ENCODE results near the gene VIL1. TPM values are rescaled to one million over a fixed set of nuclear protein-coding genes. Genes with fewer than 3 reads are reported as not detected.

VIL1 gene
- total RNA-seq (not detected), polyA plus RNA-seq (under 1 TPM in 2 of 3 donors, not detected in 1; 0.03 to 0.05 TPM), total RNA-seq (0 to 0.17 (median 0) reads per million in 6 experiments)

GRCh38 chr2:218418717-218419458, at the start of gene VIL1:
Gene VIL1 (plus strand): TSS chr2:218419123. CDS start chr2:218423779, 4,656 bp downstream.
- H3K27me3 Mint-ChIP-seq: no peaks in the 10 kb centered on the region
- H3K4me3 Mint-ChIP-seq: no peak within 1 kb of the TSS
- peaks cover 0 to 4% (median 0%) of the 10 kb centered on the region in 4 donors for H3K4me1 Mint-ChIP-seq
- H3K27ac Mint-ChIP-seq: peak within 1 kb of the TSS in 1 of 10 donors; percentile 40
- no peaks in the 10 kb centered on the region for H3K36me3 Mint-ChIP-seq
- peak in 1 of 10 donors; percentile 53 for DNase-seq
- H3K9me3 Mint-ChIP-seq: no peaks in the 10 kb centered on the region
- POLR2A ChIA-PET: no interaction called here
- ATAC-seq: no peak

- H3K27me3 Mint-ChIP-seq: no peaks in the 10 kb centered on the region
- H3K36me3 Mint-ChIP-seq: no peaks in the 10 kb centered on the region
- ATAC-seq (peak in 1 of 2 donors; percentile 36), DNase-seq (peak in 1 of 10 donors; percentile 4)
- H3K4me3 Mint-ChIP-seq: peak overlapping the region in 6 of 10 donors; percentile 44 to 86 (median 80)
- peaks cover 0 to 2% (median 0%) of the 10 kb centered on the region in 9 donors for H3K9me3 Mint-ChIP-seq
- peak overlapping the region in 9 of 10 donors; percentile 57 to 93 (median 88) for H3K27ac Mint-ChIP-seq
- peaks cover 10 to 52% (median 39%) of the 10 kb centered on the region in 4 donors for H3K4me1 Mint-ChIP-seq
- POLR2A ChIA-PET: interaction anchor here (0.8 to 1.6 kb wide), 9 partner anchors 8 to 153 kb away, joined by 3 to 6 read pairs (median 4); partner anchors contain the start of gene CTDSP1
Observed at GRCh38 chr2:218369330-218369729, 49.6 kb upstream of the VIL1 start.

GRCh38 chr2:218370410-218371063, 48.4 kb upstream of the VIL1 start:
- ATAC-seq (no peak), DNase-seq (peak in 1 of 10 donors; percentile 27)
- Mint-ChIP-seq H3K27ac (peak overlapping the region in 9 of 10 donors; percentile 51 to 93 (median 66)), H3K9me3 (peaks cover 0 to 2% (median 0%) of the 10 kb centered on the region in 9 donors), H3K4me3 (no peak overlapping the region), H3K27me3 (no peaks in the 10 kb centered on the region), H3K36me3 (no peaks in the 10 kb centered on the region), H3K4me1 (peaks cover 10 to 48% (median 38%) of the 10 kb centered on the region in 4 donors)
- POLR2A ChIA-PET: interaction anchor here (0.8 to 1.5 kb wide), 7 partner anchors 14 to 154 kb away, joined by 3 to 6 read pairs (median 4); partner anchors contain the start of gene CATIP

GRCh38 chr2:218371983-218372350, 47.0 kb upstream of the VIL1 start:
- POLR2A ChIA-PET: no interaction called here
- no peaks in the 10 kb centered on the region for H3K27me3 Mint-ChIP-seq
- peak overlapping the region in 5 of 10 donors; percentile 6 to 87 (median 53) for H3K27ac Mint-ChIP-seq
- H3K4me1 Mint-ChIP-seq: peaks cover 8 to 41% (median 33%) of the 10 kb centered on the region in 4 donors
- H3K4me3 Mint-ChIP-seq: no peak overlapping the region
- DNase-seq: no peak
- H3K9me3 Mint-ChIP-seq: no peaks in the 10 kb centered on the region
- ATAC-seq: no peak
- H3K36me3 Mint-ChIP-seq: no peaks in the 10 kb centered on the region

- Mint-ChIP-seq H3K36me3 (no peaks in the 10 kb centered on the region), H3K9me3 (no peaks in the 10 kb centered on the region), H3K4me1 (peaks cover 6 to 25% (median 18%) of the 10 kb centered on the region in 4 donors)
Observed at GRCh38 chr2:218374795-218375194, 44.1 kb upstream of the VIL1 start.

GRCh38 chr2:218375212-218375611, 43.7 kb upstream of the VIL1 start:
- no peak for DNase-seq
- Mint-ChIP-seq H3K27ac (peak overlapping the region in 1 of 10 donors; percentile 56), H3K27me3 (no peaks in the 10 kb centered on the region), H3K9me3 (no peaks in the 10 kb centered on the region), H3K4me1 (peaks cover 2 to 21% (median 15%) of the 10 kb centered on the region in 4 donors), H3K4me3 (no peak overlapping the region), H3K36me3 (peaks cover 0 to 2% (median 0%) of the 10 kb centered on the region in 3 donors)
- ATAC-seq: no peak
- POLR2A ChIA-PET: interaction anchor here (0.7 kb wide), 1 partner anchor 29 kb away, joined by 5 read pairs; no protein-coding TSS in a partner anchor

More at GRCh38 chr2:218374795-218375194, 44.1 kb upstream of the VIL1 start:
- H3K4me3 Mint-ChIP-seq: no peak overlapping the region
- peak in 1 of 10 donors; percentile 55 for DNase-seq
- ATAC-seq: no peak
- POLR2A ChIA-PET: no interaction called here
- H3K27ac Mint-ChIP-seq: no peak overlapping the region
- H3K27me3 Mint-ChIP-seq: no peaks in the 10 kb centered on the region

GRCh38 chr2:218378053-218378452, 40.9 kb upstream of the VIL1 start:
- no peaks in the 10 kb centered on the region for H3K9me3 Mint-ChIP-seq
- H3K4me3 Mint-ChIP-seq: no peak overlapping the region
- H3K27ac Mint-ChIP-seq: peak overlapping the region in 5 of 10 donors; percentile 4 to 38 (median 13)
- ATAC-seq: no peak
- POLR2A ChIA-PET: interaction anchor here (1.2 to 1.9 kb wide), 2 partner anchors 9 to 18 kb away, joined by 6 to 8 read pairs; no protein-coding TSS in a partner anchor
- no peaks in the 10 kb centered on the region for H3K27me3 Mint-ChIP-seq
- peaks cover 4 to 11% (median 7%) of the 10 kb centered on the region in 4 donors for H3K4me1 Mint-ChIP-seq
- DNase-seq: no peak
- H3K36me3 Mint-ChIP-seq: peaks cover 0 to 2% (median 0%) of the 10 kb centered on the region in 3 donors

GRCh38 chr2:218381916-218382366, 37.0 kb upstream of the VIL1 start, which contains the start of gene SLC11A1:
Gene SLC11A1 (plus strand): TSS chr2:218382273. CDS start chr2:218382369, 96 bp downstream.
- POLR2A ChIA-PET: interaction anchor here (1.2 kb wide), 1 partner anchor 15 kb away, joined by 3 read pairs; no protein-coding TSS in a partner anchor
- Mint-ChIP-seq H3K27me3 (no peaks in the 10 kb centered on the region), H3K4me3 (peak within 1 kb of the TSS in 1 of 10 donors; percentile 74), H3K27ac (peak within 1 kb of the TSS in 2 of 10 donors; percentile 31 to 47), H3K4me1 (peaks cover 4 to 13% (median 10%) of the 10 kb centered on the region in 4 donors), H3K9me3 (no peaks in the 10 kb centered on the region), H3K36me3 (peaks cover 0 to 2% (median 0%) of the 10 kb centered on the region in 3 donors)
- ATAC-seq (no peak), DNase-seq (no peak)

- POLR2A ChIA-PET: interaction anchor here (1.2 kb wide), 1 partner anchor 14 kb away, joined by 3 read pairs; no protein-coding TSS in a partner anchor
- Mint-ChIP-seq H3K36me3 (peaks cover 0 to 2% (median 0%) of the 10 kb centered on the region in 3 donors), H3K27me3 (peaks cover 0 to 2% (median 0%) of the 10 kb centered on the region in 5 donors), H3K4me3 (no peak overlapping the region), H3K9me3 (no peaks in the 10 kb centered on the region), H3K4me1 (peaks cover 6 to 17% (median 13%) of the 10 kb centered on the region in 4 donors), H3K27ac (no peak overlapping the region)
- no peak for DNase-seq
- ATAC-seq: no peak
Observed at GRCh38 chr2:218382785-218383184, 36.1 kb upstream of the VIL1 start.

- peak overlapping the region in 1 of 10 donors; percentile 55 for H3K4me3 Mint-ChIP-seq
- H3K4me1 Mint-ChIP-seq: peaks cover 5 to 15% (median 13%) of the 10 kb centered on the region in 4 donors
- peaks cover 0 to 2% (median 0%) of the 10 kb centered on the region in 3 donors for H3K36me3 Mint-ChIP-seq
- POLR2A ChIA-PET: interaction anchor here (0.9 to 1.6 kb wide), 2 partner anchors 10 to 97 kb away, joined by 3 to 5 read pairs; no protein-coding TSS in a partner anchor
- H3K27ac Mint-ChIP-seq: peak overlapping the region in 1 of 10 donors; percentile 37
- DNase-seq: no peak
- H3K9me3 Mint-ChIP-seq: no peaks in the 10 kb centered on the region
- peaks cover 0 to 2% (median 0%) of the 10 kb centered on the region in 5 donors for H3K27me3 Mint-ChIP-seq
- no peak for ATAC-seq
Observed at GRCh38 chr2:218383892-218384519, 34.9 kb upstream of the VIL1 start.

- ATAC-seq (no peak), DNase-seq (no peak)
- Mint-ChIP-seq H3K27me3 (peaks cover 0 to 2% (median 0%) of the 10 kb centered on the region in 5 donors), H3K27ac (peak overlapping the region in 1 of 10 donors; percentile 18), H3K36me3 (peaks cover 0 to under 1% (median 0%) of the 10 kb centered on the region in 3 donors), H3K9me3 (no peaks in the 10 kb centered on the region), H3K4me1 (peaks cover 5 to 18% (median 13%) of the 10 kb centered on the region in 4 donors), H3K4me3 (no peak overlapping the region)
- POLR2A ChIA-PET: interaction anchor here (0.9 to 1.6 kb wide), 2 partner anchors 9 to 18 kb away, joined by 3 to 5 read pairs; no protein-coding TSS in a partner anchor
Observed at GRCh38 chr2:218384975-218385374, 33.9 kb upstream of the VIL1 start.
